ENCODE measurements around the gene ADAMTS13. TPM values are rescaled to one million over a fixed set of nuclear protein-coding genes. Genes with fewer than 3 reads are reported as not detected.

The ADAMTS13 gene
- total RNA-seq, 4 donors from 2014 or later: 1.0 to 2.2 (median 1.4) TPM

DNA sequence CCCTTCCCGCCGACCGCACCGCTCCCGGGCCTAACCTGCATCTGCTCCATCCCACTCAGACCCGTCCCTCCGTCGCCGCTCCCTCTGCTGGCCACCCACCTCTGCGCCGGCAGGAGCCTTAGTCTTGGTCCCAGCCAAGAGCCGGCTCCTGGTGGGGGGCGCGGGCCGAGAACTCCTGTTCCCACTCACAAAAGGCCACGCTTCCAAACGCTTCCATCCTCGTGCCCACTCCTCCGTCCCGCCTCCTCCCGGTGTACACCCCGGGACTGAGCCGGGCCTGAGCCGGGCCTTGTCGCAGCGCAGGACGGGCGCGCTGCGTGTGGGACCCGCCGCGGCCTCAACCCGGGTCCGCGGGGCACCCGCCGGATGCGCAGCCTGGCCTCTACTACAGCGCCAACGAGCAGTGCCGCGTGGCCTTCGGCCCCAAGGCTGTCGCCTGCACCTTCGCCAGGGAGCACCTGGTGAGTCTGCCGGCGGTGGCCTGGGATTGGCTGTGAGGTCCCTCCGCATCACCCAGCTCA, 7.5 kb downstream of the ADAMTS13 start:
- intact Hi-C loops (cut with DNase I; ENCODE audit: low total_unique reads) (no loop called here), in situ Hi-C loops (cut with MboI; ENCODE audit: low sequenced_read_pairs in 4 of 4) (no loop called here)
- Histone ChIP-seq H3K4me3 (no peak overlapping the region), H3K9me3 (no peaks in the 10 kb centered on the region), H3K4me1 (peaks cover 5 to 12% of the 10 kb centered on the region in 2 donors), H3K27me3 (peaks cover 9 to 16% (median 10%) of the 10 kb centered on the region in 3 donors), H3K27ac (no peak overlapping the region), H3K36me3 (no peaks in the 10 kb centered on the region)
- TF ChIP-seq, protein P1, sequence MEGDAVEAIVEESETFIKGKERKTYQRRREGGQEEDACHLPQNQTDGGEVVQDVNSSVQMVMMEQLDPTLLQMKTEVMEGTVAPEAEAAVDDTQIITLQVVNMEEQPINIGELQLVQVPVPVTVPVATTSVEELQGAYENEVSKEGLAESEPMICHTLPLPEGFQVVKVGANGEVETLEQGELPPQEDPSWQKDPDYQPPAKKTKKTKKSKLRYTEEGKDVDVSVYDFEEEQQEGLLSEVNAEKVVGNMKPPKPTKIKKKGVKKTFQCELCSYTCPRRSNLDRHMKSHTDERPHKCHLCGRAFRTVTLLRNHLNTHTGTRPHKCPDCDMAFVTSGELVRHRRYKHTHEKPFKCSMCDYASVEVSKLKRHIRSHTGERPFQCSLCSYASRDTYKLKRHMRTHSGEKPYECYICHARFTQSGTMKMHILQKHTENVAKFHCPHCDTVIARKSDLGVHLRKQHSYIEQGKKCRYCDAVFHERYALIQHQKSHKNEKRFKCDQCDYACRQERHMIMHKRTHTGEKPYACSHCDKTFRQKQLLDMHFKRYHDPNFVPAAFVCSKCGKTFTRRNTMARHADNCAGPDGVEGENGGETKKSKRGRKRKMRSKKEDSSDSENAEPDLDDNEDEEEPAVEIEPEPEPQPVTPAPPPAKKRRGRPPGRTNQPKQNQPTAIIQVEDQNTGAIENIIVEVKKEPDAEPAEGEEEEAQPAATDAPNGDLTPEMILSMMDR (IDR thresholded peaks at IDR 0.05 in 4 of 5, conservative IDR thresholded peaks at IDR 0.05 in 1 of 5): no peak
- TF ChIP-seq POLR2A (IDR thresholded peaks at IDR 0.05): no peak
- ATAC-seq (no peak), DNase-seq (no peak)

DNA sequence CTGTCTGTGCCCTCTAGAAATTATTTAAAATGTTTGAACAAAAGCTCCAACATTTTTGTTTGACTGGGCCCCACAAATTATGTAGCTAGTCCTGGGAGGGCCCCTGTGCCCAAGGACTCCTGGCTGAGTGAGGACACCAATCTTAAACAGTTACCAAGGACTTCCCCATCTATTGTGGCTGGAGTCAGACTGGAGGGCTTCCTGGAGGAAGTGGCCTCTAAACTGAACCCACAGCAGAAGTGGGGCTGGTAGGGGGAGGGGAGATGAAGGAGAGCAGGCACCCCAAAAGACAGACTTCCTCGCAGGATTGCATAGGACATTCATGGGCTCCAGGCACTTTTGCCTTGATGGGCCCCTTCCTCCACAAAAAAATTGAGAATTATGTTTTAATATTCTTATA, 8.1 kb downstream of the ADAMTS13 start:
- no peak overlapping the region for H3K27ac ChIP-seq
- ATAC-seq (no peak), DNase-seq (no peak)
- TF ChIP-seq POLR2A (IDR thresholded peaks at IDR 0.05): no peak
- TF ChIP-seq, protein P1 (IDR thresholded peaks at IDR 0.05 in 4 of 5, conservative IDR thresholded peaks at IDR 0.05 in 1 of 5): no peak
- in situ Hi-C loops (cut with MboI; ENCODE audit: low sequenced_read_pairs in 4 of 4) (no loop called here), intact Hi-C loops (cut with DNase I; ENCODE audit: low total_unique reads) (no loop called here)
- no peaks in the 10 kb centered on the region for H3K36me3 ChIP-seq
- peaks cover 9 to 16% (median 10%) of the 10 kb centered on the region in 3 donors for H3K27me3 ChIP-seq
- H3K4me3 ChIP-seq: no peak overlapping the region
- peaks cover 5 to 10% of the 10 kb centered on the region in 2 donors for H3K4me1 ChIP-seq
- H3K9me3 ChIP-seq: no peaks in the 10 kb centered on the region

GRCh38 chr9:133433351-133433843, 11.2 kb downstream of the ADAMTS13 start:
- Histone ChIP-seq H3K36me3 (no peaks in the 10 kb centered on the region), H3K27me3 (peaks cover 0 to 9% (median 0%) of the 10 kb centered on the region in 3 donors), H3K4me3 (no peak overlapping the region), H3K4me1 (no peaks in the 10 kb centered on the region), H3K9me3 (no peaks in the 10 kb centered on the region), H3K27ac (no peak overlapping the region)
- DNase-seq: no peak
- in situ Hi-C loops (cut with MboI; ENCODE audit: low sequenced_read_pairs in 4 of 4): no loop called here
- TF ChIP-seq, protein P1 (IDR thresholded peaks at IDR 0.05 in 4 of 5, conservative IDR thresholded peaks at IDR 0.05 in 1 of 5): no peak
- TF ChIP-seq POLR2A (IDR thresholded peaks at IDR 0.05): no peak
- intact Hi-C loops (cut with DNase I; ENCODE audit: low total_unique reads): no loop called here
- no peak for ATAC-seq

GRCh38 chr9:133436681-133437080, 14.5 kb downstream of the ADAMTS13 start:
- H3K27ac ChIP-seq: no peak overlapping the region
- no peaks in the 10 kb centered on the region for H3K4me1 ChIP-seq
- DNase-seq (no peak), ATAC-seq (no peak)
- H3K27me3 ChIP-seq: no peaks in the 10 kb centered on the region
- H3K4me3 ChIP-seq: no peak overlapping the region
- in situ Hi-C loops (cut with MboI; ENCODE audit: low sequenced_read_pairs in 4 of 4) (no loop called here), intact Hi-C loops (cut with DNase I; ENCODE audit: low total_unique reads) (no loop called here)
- H3K36me3 ChIP-seq: no peaks in the 10 kb centered on the region
- TF ChIP-seq POLR2A (IDR thresholded peaks at IDR 0.05): no peak
- TF ChIP-seq, protein P1 (IDR thresholded peaks at IDR 0.05 in 4 of 5, conservative IDR thresholded peaks at IDR 0.05 in 1 of 5): no peak
- H3K9me3 ChIP-seq: no peaks in the 10 kb centered on the region
